ENCODE results near the gene LRFN4. TPM values are rescaled to one million over a fixed set of nuclear protein-coding genes. Genes with fewer than 3 reads are reported as not detected.

Gene LRFN4
- total and polyA plus RNA-seq, 2 of the 13 experiments (the other 11 are each of a cell fraction or from before 2014, with no cell fraction given): 1.3 to 6.8 TPM

- H3K27me3 ChIP-seq (ENCODE audit: control insufficient read depth in 1 of 2, insufficient read depth in 2 of 2, low read length in 2 of 2): no peaks in the 10 kb centered on the region
- peaks cover 21 to 56% of the 10 kb centered on the region in 2 experiments; a peak in 4 of 5 replicates for H3K36me3 ChIP-seq (replicated peaks in 1 of 2; ENCODE audit: control insufficient read depth in 1 of 2, insufficient read depth in 2 of 2, low read length in 2 of 2)
- BruUV-seq (replicated peaks): TSS peak; percentile 73
- H3K9ac ChIP-seq (ENCODE audit: insufficient read depth, low read depth, low read length): no peak overlapping the region
- H3K4me1 ChIP-seq (ENCODE audit: insufficient read depth, low read length): peaks cover 11% of the 10 kb centered on the region
- POLR2A ChIA-PET: no interaction called here
- FAIRE-seq: no peak
- DNase-seq (ENCODE audit: low spot score): no peak
- H4K20me1 ChIP-seq (ENCODE audit: insufficient read depth, low read length): peaks cover 6% of the 10 kb centered on the region
- no peak for ATAC-seq
- H3K4me3 ChIP-seq (replicated peaks in 1 of 3; ENCODE audit: insufficient read depth in 1 of 3, low read depth in 2 of 3, low read length in 3 of 3): no peak overlapping the region
- TF ChIP-seq CSRNP1 (CRISPR knock-in tag; IDR thresholded peaks at IDR 0.05) (no peak), CEBPG (CRISPR knock-in tag; IDR thresholded peaks at IDR 0.05) (no peak), ZNF850 (CRISPR knock-in tag; conservative IDR thresholded peaks at IDR 0.05) (no peak), RFX5 (IDR thresholded peaks at IDR 0.05; ENCODE audit: low read depth, low read length) (no peak), RCOR2 (CRISPR knock-in tag; IDR thresholded peaks at IDR 0.05) (no peak), TBX2 (CRISPR knock-in tag; IDR thresholded peaks at IDR 0.05; ENCODE audit: borderline replicate concordance) (no peak), FOXO1 (CRISPR knock-in tag; IDR thresholded peaks at IDR 0.05) (no peak), RAD51 (IDR thresholded peaks at IDR 0.05; ENCODE audit: borderline replicate concordance) (no peak), HIVEP1 (CRISPR knock-in tag; IDR thresholded peaks at IDR 0.05) (no peak), ZNF570 (CRISPR knock-in tag; IDR thresholded peaks at IDR 0.05; ENCODE audit: borderline replicate concordance) (no peak), GMEB1 (CRISPR knock-in tag; IDR thresholded peaks at IDR 0.05; ENCODE audit: borderline replicate concordance) (no peak)
- 97% methylated on average over 24 of the region's 39 CpGs for WGBS (ENCODE audit: low lambda C conversion rate)
- no peak overlapping the region for H3K4me2 ChIP-seq (ENCODE audit: low read depth, low read length)
- no peaks in the 10 kb centered on the region for H3K9me3 ChIP-seq (ENCODE audit: low read length)
- no peak overlapping the region for H3K27ac ChIP-seq (ENCODE audit: extremely low read length, insufficient read depth, low read length)
- intact Hi-C loops (cut with micrococcal nuclease; ENCODE audit: unreplicated experiment): no loop called here
- CTCF ChIA-PET (ENCODE audit: low intra/inter-chr PET ratio, low total read pairs): no interaction called here
- H3K79me2 ChIP-seq (ENCODE audit: insufficient read depth, low read length): peaks cover 3% of the 10 kb centered on the region
- no peak overlapping the region for H2AFZ ChIP-seq (ENCODE audit: low read length)
- in situ Hi-C loops (cut with HindIII; ENCODE audit: extremely low pct_ligation_motif_present, low pct_unique_long_range_greater_than_20kb): no loop called here
These were observed 14.0 kb downstream of the LRFN4 start for GRCh38 chr11:66870616-66871520.
